Activated gamma-delta T cell treated with anti-CD3 and anti-CD28 coated beads, Interleukin-2, amount 50 U/mL, for 16 hours (primary cell): ENCODE results near the gene LRRC14B.
"Not testable (repeated sequence)": the region's sequence is repeated elsewhere in the genome, so short reads cannot be mapped to it uniquely, and the experiment has no call there.

ENCODE experiments used
- DNase-seq: peaks from one replicate; pipeline ENCODE4 v3.0.0-alpha.2; 2020; ENCODE audit warnings: low read depth

The LRRC14B gene

DNA sequence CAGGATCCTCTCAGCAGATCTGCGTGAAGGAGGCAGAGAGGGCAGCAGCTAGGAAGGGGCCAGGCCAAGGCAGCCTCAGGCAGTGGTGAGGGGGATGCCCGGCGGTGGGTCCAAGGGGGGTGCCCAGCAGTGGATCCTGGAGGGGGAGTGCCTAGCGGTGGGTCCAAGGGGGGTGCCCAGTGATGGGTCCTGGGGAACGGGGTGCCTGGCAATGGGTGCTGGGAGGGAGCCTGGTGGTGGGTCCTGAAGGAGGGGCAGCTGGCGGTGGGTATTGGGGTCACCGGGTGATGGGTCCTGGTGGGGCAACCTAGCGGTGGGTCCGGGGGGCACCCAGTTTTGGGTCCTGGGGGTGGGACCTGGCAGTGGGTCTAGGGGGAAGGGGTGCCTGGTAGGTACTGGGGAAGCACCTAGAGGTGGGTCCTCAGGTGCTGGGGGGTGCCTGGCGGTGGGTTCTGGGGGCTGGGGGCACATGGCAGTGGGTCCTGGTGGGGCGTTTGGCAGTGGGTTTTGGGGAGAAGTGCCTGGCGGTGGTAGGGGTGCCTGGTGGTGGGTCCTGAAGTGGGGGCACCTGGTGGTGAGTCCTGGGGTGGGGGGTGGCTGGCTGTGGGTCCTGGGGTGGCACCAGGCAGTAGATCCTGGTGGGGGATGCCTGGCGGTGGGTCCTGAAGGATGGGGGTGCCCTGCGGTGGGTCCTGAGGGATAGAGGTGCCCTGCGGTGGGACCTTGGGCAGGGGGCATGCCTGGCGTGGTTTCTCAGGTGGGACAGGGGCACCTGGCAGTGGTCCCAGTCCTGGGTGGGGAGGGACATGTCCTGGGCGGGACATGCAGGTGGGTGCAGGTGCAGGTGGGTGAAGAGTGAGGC lies 1.9 kb downstream of the LRRC14B start:
- DNase-seq: no peak

DNA sequence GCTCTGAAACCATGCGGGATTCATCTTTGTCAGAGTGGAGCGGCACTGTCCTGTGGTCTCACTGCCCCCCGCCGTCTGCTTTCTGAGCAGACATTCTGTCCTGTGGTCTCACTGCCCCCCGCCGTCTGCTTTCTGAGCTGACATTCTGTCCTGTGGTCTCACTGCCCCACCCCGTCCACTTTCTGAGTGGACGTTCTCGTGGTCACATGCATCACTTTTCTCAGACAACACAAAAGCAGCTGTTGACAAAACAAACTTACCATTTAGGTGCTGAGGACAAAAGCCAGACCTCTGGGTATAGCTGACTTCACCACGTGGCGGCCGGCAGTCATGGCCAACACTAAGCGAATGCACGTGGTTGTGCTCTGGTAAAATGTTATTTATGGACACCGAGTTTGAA lies 2.8 kb downstream of the LRRC14B start:
- DNase-seq: no peak

DNA sequence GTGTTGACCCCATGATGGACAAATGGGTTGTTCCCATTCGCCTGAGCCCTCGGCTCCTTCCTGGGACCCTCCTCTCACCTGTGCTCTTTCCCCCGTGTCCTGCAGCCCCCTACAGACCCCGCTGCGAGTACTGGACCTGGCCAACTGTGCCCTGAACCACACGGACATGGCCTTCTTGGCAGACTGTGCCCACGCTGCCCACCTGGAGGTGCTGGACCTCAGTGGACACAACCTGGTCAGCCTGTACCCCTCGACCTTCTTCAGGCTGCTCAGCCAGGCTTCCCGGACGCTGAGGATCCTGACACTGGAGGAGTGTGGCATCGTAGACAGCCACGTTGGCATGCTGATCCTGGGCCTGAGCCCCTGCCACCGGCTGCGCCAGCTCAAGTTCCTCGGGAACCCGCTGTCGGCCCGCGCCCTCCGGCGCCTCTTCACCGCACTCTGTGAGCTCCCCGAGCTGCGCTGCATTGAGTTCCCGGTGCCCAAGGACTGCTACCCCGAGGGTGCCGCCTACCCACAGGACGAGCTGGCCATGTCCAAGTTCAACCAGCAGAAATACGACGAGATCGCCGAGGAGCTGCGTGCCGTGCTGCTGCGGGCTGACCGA lies 3.4 kb downstream of the LRRC14B start:
- no peak for DNase-seq

DNA sequence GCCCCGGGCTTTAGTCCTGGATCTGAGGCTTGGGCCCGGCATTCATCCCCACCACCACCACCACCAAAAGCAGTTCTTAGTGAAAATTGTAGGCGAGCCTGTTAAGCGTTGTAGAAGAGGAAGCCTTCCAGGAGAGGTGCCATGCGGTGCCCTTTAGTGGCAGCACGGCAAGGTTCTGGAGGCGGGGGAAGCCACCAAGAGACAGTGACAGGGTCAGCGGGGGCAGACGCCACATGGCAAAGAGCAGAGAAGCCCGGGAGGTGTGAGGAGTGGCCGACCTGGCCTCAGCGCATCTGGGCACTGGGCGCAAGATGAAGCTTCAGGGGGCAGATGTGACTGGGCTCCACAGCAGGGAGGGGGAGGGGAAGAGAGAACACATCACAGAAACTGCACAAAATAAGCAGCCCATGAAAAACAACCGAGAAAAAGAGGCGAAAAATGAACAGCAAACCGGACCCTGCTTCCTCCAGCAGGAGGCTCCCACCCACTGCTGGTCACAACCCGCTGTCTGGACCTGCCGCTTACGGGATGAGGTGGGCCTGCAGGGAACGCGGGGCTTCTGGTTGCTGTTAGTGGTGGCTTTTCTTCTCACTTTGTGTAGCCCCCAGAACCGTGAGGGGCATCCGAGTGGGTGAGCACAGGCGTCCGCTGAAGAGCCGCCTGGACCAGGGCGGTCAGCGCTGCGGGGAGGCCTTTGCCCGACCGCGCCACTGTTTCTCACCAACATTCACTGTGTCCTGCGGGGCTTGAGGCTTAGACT lies 4.3 kb downstream of the LRRC14B start:
- DNase-seq: no peak

DNA sequence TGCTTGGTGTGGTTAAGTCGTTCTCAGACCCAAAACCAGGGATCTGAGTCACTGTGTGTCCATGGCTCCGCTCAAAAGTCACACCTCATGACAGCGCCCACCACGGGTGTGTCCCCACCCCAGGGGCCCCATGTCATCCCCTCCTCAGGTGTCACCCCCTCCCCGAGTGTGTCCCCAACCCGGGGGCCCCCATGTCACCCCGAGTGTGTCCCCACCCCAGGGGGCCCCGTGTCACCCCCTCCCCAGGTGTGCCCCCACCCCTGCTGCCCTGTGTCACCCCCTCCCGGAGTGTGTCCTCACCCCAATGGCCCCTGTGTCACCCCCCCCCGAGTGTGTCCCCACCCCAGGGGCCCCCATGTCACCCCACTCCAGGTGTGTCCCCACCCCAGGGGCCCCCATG lies 5.1 kb downstream of the LRRC14B start:
- no peak for DNase-seq

DNA sequence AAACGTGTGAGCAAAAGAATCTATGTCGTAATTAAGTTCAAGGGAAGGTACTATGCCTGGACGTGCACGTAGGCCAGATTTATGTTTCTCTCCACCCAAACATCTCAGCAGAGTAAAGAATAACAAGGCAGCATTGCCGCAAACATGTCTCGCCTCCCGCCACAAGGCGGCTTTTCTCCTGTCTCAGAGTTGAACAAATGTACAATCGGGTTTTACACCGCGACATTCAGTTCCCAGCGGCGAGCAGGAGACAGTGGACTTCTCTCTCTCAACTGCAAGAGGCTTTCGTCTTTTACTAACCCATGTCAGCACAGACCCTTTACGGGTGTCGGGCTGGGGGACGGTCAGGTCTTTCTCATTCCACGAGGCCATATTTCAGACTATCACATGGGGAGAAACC lies 5.7 kb downstream of the LRRC14B start:
- not testable (repeated sequence) for DNase-seq

DNA sequence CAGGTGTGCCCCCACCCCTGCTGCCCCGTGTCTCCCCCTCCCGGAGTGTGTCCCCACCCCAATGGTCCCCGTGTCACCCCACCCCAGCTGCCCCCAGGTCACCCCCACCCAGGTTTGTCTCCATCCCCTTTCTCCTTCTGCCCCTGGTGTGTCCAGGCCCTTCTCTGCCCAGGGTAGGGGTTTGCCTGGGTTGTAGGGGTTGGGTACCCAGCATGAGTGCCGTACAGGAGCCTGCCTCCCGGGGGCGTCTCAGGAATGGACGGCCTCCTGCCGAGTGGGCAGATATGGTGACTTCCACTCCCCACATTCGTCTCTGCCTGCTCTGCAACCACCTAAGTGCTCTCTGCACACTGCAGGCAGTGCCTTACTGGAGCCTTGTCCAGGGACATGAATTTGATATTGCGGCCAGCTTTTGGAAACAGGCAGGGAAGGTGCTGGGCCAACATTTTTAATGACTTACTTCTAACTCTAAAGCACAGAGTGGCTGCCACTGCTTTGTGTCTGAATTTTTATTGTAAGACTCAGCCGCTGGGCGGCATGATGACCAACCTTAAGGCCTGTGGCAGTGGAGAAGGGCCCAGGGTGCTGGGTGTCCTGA lies 6.7 kb downstream of the LRRC14B start:
- no peak for DNase-seq

DNA sequence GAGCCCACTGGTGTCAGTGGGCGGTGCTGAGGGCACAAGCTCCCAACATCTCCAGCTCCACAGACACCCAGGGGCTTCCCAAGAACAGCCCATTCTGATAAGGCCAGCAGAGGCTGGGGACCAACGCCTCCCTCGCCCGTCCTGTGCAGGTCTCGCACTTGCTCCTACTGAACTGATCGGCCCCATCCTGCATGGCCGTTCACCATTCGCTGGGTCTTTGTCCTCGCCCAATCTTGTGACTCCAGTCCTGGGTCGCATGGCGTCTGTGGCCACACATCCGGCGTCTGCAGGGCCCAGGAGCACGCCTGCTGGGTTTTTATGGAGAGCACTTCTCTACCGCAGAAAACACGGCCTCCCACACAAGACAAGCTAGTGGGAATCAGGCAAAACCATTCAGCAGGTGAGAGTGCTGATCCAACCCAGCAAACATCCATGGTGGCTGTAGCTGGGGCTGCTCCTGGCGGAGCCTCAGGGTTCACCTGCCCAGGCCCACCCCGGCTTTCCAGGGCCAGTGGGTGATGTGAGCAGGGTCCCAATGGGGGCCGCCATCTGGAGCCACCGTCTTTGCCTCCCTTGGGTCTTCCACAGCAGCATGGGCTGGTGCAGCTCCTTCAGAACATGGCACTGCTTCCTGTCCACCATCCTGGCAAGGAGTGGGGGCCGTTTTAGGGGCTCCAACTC lies 7.4 kb downstream of the LRRC14B start:
- no peak for DNase-seq

DNA sequence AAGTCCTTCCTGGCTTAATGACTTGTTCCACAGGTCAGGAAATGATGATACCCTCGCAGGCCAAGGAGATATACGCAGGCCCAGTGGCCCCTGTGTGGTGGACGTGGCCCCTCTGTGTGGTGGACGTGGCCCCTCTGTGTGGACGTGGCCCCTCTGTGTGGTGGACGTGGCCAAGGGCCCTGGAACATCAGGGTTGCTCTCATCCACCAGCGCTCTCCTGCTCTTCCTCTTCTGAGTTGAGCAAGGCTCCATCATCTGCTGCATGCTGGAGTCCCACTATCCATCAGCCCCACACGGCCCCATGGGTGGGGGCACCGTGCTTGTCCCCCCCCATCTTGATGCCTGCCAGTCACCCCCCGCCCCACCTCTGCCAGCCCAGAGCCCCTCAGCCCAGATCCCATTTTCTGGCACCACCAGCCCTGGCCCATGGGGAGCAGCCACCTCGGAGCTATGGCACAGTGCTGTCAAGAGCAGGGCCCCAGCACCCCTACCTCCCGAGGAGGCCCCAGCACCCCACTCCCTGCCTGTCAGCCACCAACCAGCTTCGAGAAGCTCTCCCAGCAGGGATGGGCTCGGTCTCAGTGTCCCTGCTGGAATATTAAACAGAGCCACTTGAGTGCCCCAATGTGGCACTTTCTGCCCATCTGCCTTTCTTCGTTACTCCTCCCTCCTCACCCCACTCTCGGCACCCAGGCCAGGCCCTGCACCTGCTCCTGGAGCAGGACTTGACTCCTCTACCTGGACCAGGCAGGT lies 8.1 kb downstream of the LRRC14B start:
- DNase-seq: no peak

DNA sequence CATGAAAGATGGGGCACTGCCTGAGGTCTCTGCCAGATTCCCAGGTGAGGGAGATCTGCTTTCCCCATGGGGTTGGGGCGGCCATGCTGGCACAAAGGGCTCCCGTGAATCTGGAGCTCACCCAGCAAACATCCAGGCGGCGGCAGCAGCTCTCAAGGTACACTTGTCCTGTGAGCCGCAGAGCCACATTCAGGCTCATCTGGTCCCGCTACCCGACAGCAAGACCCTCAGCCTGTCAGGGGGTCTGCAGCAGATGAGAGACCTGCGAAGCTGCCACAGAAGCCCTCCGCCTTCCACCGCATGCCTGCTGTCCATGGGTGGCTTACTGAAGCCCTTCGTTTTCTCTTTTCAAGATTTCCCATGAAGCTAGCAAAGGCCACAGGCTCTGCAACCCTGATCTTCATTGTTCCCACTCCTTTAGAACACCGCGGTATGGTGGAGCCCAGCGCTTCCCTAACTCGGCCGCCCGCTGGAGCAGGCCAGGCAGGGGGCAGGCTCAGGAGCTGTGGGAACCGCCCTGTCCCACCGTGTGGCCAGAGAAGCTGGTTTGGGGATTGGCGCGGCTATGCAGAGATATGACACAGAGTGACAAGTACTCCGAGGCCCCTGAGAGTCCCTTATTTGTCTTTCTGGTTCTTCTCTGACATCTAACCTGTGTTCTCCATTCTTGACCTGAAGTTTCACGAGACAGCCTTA lies 8.8 kb downstream of the LRRC14B start:
- no peak for DNase-seq

DNA sequence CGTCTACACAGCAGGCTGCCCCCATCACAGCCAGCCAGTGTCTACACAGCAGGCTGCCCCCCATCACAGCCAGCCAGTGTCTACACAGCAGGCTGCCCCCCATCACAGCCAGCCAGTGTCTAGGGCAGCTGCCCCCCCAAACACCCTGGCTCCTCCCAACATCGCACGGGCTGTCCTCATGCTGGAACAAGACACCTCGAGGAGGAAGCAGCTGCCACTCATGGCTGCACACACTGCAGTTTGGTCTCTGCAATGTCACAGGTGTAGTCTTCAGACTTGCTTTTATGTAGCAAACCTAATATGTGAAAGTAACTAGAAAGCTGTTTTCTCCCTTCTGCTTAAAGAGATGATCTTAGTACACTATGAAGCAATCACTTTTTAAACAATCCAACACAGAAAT lies 9.7 kb downstream of the LRRC14B start:
- no peak for DNase-seq

DNA sequence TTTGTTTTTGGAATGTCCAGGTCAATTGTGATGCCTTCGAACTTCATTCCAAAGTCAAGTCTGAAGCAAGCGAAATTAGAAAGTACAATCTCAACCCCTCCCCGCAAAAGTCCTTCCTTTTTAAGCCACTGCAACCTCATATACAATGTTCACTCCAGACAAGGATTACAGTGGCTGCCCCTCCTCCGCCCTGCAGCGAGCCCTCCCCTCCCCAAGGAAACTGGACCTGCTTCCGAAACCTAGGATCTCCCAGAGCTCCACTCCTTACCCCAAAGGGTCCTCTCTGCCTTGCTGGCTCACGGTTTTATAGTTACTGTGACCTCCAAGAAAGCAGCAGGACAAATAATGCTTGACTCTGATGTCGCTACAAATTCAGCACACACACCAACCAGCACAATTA lies 10.4 kb downstream of the LRRC14B start:
- DNase-seq: no peak

DNA sequence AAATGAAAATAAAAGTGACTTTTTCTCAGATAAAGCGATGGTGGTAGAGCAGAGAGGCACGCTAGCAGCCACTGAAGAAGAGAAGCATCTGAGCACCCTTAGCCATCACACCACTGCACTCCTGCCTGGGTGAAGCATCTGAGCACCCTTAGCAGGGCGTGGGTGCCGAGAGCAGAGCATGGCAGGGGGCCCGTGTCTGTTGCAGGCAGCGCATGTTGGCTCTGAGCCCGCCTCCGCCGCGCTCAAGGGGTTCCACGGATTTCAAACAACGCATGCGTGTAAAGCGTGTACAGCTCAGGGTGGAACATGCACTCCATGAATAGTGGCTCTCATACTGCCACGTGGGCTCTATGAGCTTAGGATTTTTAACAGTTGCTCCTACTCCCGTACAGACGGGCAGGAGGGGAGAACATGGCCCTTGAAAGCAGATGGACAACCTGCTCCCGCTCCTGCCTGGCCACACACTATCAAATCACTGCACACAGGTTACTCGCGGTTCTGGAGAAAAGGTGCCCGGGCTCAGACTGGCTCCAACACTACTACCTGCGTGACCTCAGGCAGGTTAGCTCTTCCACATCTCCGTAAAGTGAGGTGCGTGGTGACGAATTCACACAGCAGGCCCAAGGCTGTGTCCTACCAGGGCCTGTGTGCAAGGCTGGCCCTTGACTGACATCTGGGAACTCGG lies 12.1 kb downstream of the LRRC14B start:
- DNase-seq: no peak

DNA sequence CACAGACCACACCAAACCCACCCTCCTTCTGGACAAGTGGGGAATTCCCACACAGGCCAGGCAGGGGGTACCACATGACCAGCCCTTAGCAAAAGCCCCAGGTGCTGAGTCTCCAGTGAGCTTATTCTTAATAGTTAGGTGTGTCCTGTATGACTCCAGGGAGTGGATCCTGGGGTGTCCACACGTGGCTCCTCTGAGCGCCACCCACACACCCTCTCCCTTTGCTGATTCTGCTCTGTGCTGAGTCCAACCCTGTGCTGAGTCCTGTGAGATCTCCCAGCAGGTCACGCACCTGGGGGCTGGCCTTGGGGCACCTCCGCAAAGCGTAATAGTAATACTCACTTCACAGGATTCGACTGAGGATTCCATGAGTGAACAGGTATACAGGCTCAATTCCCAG lies 12.7 kb downstream of the LRRC14B start:
- DNase-seq: no peak

DNA sequence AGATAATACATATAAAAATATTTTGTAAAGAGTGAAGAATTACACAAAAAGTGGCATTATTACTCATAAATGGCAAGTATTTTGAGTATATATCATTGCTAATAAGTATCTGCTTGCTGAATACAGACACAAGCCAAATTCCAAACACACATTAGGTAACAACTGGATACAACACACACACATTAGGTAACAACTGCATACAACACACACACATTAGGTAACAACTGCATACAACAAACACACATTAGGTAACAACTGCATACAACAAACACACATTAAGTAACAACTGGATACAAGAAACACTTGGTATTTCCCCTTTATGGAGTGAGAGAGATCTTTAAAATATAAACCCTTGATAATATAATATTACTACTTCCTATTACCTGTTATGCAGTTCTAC lies 13.2 kb downstream of the LRRC14B start:
- no peak for DNase-seq

DNA sequence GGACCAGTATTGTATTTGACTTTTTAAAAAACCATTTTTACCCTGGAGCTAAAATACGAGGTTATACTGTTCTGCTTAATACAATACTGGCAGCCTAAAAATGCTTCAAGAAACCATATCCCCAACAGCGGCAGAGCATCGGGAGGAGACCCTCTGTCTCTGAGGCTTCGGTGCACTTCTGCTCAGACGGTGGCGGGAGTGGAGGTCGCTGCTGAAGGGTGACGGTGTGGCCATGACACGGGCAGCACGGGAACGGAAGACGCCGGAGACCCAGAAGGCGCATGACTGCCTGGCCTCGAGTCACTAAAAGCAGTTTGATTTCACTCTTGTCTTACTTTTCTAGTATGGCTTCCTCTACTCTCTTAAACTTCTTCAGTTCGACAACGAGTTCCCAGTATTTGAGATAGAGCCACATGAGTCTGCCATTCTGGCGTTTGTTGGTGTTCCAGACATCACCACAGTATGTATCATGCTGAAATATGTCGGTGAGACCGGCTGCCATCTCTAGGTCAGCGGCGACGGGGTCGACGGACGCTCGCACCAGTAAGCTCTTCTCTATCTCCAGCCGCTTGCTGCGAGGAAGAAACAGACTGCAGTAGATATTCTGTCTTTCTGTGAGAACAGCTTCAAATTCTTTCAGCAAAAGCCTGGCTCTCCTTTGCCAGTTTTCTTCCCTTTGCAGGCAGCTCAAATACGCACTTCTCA lies 13.8 kb downstream of the LRRC14B start:
- DNase-seq: no peak

DNA sequence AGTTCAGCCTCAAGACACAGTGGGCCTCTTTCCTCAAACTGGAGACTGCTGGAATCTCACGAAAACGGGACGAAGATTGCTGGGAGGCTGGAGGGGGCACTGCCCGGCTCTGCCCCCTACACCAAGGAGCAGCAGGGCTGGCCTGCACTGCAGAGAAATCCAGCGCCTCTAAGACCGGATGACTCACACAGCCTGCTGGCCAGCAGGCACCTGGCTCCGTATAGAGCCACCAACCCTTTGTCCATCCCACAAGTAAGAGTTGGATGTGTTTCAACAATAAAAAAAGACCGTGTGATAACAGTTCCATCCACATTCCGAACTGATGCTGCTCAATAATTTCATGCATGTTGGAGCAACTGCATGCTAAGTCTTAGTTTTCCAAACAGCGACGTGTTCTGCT lies 15.1 kb downstream of the LRRC14B start:
- DNase-seq: no peak

DNA sequence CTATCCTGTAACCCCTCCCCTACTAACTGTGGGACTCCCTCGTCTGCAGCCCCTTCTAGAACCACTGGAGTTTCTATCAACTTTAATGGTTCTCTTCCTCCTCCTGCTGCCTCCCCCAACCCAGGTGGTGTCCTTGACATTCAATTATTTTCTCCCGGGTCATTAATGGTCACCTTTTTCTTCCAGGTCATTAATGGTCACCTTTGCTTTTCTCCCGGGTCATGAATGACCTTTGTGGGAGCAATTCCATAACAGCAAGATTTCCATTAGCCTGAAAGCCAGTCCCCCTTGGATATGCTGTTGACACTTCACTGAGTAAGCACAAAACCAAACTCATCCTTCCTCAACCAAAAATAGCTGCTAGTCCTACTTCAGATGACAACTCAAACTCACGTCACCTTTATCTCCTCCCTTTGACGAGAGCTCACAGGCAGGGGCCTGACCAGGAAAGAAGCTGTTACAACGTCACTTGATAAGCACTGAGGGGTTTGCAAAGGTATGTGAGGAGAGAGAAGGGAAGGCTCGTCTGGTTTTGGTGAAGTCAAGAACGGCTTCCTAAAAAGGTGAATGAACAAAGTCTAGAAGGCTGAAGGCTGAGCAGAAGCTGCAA lies 15.7 kb downstream of the LRRC14B start:
- no peak for DNase-seq

DNA sequence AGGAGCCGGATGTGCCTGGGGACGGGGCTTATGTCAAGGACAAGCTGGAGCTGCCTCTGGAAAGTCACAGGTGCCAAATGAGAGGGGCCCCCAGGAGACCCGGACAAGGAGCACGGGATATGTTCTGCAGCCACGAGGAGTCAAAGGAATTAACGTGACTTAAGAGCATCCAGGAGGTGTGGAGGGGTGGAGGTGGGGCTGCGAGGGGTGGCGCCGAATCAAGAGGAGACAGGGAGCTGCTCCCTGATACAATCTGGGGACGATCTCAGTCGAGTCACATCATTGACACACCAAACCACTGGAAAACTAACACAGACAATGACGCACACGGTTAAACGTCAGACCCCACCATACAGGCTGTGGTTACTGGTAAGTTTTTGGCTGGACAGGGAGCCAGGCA lies 16.3 kb downstream of the LRRC14B start:
- DNase-seq: no peak
